Left lobe of liver (tissue), 2 donors: Measurements from ENCODE around the gene IL17RE. TPM values are rescaled to one million over a fixed set of nuclear protein-coding genes. Genes with fewer than 3 reads are reported as not detected.
"Not testable (repeated sequence)": the region's sequence is repeated elsewhere in the genome, so short reads cannot be mapped to it uniquely, and the experiment has no call there.

Experiments used
- ATAC-seq: fragments of 200-7000 bp; cut with Tn5 transposase; one replicate; pipeline ENCODE4 v1.9.1; 2020; ENCODE audit warnings: mild to moderate bottlenecking, moderate library complexity
- DNase-seq: peaks from one replicate; pipeline ENCODE4 v3.0.0-alpha.2; 2020; ENCODE audit warnings: low spot score
- total RNA-seq: library from RNA; stranded (reverse); gene quantifications from one replicate; pipeline ENCODE4 v1.2.1, GENCODE V29; 2021
- donor health status: DM: no; HTN: no; CAD: no; lungs with moderate emphysema.
- donor health status: DM: no; HTN: yes; CAD: no.

IL17RE gene
- total RNA-seq, 1 donor from 2014 or later: 2.5 TPM

DNA sequence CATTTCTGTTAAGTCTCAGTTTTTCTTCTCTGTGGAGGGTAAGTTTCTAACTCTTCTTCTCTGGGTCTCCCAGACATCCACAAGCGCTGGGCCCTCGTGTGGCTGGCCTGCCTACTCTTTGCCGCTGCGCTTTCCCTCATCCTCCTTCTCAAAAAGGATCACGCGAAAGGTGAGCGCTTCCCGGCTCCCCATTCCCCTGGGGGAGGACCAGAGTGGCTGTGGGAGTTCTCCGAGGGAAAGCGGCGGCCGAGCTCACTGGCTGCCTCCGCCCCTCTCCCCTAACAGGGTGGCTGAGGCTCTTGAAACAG, 29.8 kb downstream of the IL17RE start:
- DNase-seq: no peak
- ATAC-seq: no peak

DNA sequence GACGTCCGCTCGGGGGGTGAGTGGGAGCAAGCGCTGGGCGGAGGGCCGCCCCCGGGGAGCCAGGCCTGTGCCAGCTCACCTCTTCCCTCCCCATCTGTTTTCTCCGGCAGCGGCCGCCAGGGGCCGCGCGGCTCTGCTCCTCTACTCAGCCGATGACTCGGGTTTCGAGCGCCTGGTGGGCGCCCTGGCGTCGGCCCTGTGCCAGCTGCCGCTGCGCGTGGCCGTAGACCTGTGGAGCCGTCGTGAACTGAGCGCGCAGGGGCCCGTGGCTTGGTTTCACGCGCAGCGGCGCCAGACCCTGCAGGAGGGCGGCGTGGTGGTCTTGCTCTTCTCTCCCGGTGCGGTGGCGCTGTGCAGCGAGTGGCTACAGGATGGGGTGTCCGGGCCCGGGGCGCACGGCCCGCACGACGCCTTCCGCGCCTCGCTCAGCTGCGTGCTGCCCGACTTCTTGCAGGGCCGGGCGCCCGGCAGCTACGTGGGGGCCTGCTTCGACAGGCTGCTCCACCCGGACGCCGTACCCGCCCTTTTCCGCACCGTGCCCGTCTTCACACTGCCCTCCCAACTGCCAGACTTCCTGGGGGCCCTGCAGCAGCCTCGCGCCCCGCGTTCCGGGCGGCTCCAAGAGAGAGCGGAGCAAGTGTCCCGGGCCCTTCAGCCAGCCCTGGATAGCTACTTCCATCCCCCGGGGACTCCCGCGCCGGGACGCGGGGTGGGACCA, 30.4 kb downstream of the IL17RE start:
- DNase-seq: peak; percentile 81
- ATAC-seq: peak; percentile 77

DNA sequence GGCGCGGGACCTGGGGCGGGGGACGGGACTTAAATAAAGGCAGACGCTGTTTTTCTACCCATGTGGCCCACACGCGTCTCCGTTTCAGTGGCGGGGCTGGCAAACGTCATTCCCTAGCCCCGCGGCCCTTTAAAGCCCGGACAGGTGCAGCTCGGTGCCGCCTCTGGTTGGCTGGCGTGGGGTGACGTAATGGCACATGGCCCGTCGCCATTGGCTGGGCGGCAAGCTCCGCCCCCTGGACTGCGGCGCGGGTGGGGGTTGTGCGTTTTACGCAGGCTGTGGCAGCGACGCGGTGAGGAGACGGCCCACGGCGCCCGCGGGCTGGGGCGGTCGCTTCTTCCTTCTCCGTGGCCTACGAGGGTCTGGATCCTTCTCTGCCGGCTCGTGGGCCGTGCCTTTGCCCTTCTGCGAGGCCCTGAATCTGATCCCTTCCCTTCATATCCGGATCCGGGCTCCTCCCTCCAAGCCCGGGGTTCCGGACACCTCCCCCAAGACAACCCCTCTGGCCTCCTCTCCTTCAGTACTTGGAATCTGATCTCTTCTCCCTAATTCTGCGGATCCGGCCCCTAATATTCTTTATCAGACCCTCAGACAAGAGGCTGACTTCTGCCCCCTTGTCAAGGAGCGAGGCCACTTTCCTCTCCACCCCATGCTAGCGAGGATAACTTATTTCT, 31.1 kb downstream of the IL17RE start, which contains the start of gene CRELD1:
CRELD1 (plus strand) TSS at position 274 of the 674 bp plus-strand sequence. CDS start 605 bp downstream, outside the sequence.
- DNase-seq: peak; percentile 98
- ATAC-seq: peak; percentile 89

DNA sequence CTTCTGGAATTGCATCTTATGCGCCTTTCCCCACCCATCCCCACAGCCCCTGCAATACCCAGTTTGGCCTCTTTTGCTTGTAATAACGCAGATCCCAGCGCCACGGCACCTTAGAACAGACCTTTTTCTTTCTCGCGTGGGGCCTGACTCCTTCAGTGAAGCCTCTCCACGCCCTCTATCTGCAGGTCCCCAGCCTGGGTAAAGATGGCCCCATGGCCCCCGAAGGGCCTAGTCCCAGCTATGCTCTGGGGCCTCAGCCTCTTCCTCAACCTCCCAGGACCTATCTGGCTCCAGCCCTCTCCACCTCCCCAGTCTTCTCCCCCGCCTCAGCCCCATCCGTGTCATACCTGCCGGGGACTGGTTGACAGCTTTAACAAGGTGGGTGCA, 31.6 kb downstream of the IL17RE start:
- DNase-seq (no peak), ATAC-seq (no peak)

DNA sequence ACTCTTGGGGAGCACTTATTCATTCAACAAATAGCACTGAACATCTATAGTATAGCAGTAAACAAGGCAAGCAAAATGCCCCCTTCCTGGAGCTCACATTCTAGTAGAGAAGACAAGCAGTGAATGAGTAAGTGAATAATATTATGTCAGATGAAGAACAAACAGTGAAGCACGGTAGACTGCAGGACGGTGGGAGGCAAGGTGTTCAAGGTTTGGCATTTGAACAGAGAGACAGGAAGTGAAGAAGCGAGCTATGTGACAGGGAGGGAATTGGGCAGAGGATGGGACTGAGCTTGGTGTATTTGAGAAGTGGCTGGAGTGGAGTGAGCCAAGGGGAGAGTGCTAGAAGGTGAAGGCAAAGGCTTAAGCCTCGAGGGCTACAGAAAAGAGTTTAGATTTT, 32.3 kb downstream of the IL17RE start:
- ATAC-seq (no peak), DNase-seq (no peak)

DNA sequence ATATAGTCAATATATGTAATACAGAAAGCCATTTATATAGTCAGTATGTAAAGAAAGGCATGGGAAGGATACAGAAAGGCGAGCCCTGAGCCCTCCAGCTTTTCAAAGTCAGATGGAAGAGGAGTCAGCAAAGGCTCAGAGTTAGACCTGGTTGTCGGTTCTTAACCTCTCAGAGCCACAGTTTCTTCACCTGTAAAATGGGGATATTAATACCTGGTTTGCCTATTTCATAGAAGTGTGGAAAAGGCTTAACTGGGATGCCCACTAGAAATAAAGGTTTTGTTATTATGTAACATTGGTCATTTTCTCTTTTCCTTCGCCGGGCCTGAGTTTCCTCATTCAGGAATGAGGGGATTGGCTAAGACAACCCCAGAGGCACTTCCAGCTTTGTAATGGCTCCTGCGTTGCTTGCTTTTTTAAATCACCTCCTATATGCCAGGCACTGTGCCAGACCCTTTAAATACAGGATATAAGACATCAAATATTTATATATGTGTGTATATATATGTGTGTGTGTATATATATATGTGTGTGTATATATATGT, 33.4 kb downstream of the IL17RE start:
- no peak for DNase-seq
- ATAC-seq: no peak

DNA sequence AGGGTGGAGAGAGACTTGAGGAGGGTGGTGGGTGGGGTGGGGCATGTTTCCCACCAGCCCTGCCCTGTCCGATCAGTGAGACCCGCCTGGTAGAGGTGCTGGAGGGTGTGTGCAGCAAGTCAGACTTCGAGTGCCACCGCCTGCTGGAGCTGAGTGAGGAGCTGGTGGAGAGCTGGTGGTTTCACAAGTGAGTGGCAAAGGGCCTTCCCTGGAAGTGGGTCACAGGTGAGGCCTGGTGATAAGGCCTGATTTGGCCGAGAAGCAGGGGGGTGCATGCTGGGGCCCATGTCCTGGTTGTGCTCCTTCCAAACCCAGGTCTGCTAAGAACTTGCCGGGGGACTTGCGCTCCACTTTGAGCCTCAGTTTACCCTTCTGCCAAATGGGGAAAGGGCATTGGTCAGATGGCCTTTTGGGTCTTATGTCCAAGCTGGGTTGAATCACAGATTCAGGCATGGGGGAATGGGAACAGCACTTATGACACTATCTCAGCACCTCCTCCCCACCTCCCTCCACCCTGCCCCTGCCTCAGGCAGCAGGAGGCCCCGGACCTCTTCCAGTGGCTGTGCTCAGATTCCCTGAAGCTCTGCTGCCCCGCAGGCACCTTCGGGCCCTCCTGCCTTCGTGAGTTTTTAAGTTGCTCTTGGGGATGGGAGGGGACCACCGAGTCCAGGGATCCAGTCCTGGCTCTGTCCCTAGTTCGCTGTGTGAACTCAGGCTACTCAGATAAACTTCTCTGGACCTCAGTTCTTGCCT, 35.0 kb downstream of the IL17RE start:
- DNase-seq (no peak), ATAC-seq (no peak)

DNA sequence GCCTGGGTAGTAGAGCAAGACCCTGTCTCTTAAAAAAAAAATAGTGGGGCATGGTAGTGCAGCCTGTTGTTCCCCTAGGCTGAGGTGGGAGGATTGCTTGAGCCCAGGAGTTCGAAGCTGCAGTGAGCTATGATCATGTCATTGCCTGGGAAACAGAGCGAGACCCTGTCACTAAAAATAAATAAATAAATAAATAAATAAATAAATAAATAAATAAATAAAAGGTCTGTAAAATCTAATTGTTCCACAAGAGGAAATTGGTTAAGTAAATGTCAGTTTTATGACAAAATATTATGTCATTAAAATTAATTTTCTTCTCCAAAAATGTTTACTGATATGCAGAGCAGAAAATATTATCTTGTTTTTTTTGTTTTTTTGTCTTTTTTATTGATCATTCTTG, 36.3 kb downstream of the IL17RE start:
- ATAC-seq (no peak), DNase-seq (no peak)

DNA sequence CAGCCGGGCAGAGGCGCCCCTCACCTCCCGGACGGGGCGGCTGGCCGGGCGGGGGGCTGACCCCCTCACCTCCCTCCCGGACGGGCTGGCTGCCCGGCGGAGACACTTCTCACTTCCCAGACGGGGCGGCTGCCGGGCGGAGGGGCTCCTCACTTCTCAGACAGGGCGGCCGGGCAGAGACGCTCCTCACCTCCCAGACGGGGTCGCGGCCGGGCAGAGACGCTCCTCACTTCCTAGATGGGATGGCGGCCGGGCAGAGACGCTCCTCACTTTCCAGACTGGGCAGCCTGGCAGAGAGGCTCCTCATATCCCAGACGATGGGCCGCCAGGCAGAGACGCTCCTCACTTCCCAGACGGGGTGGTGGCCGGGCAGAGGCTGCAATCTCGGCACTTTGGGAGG, 37.3 kb downstream of the IL17RE start:
- not testable (repeated sequence) for DNase-seq

DNA sequence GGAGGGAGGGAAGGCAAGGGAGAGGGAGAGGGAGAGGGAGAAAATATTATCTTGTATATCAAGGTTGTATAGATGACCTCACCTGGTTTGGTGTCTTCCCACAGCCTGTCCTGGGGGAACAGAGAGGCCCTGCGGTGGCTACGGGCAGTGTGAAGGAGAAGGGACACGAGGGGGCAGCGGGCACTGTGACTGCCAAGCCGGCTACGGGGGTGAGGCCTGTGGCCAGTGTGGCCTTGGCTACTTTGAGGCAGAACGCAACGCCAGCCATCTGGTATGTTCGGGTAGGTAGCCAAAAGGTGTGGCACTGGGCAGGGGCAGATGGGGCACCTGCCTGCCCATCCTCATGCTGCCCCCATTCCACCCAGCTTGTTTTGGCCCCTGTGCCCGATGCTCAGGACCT, 38.1 kb downstream of the IL17RE start:
- no peak for ATAC-seq
- no peak for DNase-seq

More for the DNA sequence above, 37.3 kb downstream of the IL17RE start:
- ATAC-seq: not testable (repeated sequence)

DNA sequence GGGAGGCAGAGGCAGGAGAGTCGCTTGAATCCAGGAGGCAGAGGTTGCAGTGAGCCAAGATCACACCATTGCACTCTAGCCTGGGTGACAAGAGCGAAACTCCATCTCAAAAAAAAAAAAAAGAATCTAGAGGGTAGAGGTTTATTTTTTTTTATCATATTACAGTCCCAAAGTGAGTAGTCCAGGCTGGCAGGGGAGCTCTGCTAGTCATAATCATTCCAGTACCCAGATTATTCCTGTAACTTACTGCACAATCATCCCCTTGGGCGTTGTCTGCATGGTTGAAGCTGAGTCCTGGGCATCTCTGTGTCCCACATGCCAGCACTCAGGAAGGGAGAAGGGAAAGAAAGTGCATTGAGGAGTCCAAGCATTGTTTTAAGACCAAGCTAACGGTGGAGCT, 39.5 kb downstream of the IL17RE start:
- ATAC-seq (no peak), DNase-seq (no peak)

DNA sequence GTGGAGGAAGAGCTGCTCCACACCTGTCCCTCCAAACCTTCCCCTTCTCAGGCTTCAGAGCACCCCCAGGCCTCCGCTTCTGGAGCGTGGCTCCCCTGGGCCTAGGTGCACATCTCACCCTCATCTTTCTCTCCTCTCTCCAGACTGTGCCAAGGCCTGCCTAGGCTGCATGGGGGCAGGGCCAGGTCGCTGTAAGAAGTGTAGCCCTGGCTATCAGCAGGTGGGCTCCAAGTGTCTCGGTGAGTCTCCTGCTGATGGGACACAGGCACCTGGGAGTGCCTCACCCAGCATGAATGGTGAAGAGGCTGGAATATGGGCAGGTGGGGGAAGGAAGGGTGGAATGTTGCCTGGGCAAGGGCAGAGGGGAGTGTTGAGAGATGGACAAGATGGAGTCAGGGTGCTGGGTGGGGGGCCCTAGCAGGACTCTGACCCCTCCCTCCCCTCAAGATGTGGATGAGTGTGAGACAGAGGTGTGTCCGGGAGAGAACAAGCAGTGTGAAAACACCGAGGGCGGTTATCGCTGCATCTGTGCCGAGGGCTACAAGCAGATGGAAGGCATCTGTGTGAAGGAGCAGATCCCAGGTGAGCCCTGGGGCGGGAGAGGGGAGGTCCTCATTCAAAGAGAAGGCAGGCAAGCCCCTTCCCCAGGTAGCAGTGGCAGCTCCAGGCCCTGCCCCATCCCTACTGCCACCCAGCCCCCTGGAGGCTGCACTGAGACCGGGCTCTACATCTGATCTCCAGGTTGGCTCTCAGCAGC, 40.5 kb downstream of the IL17RE start:
- ATAC-seq: no peak
- no peak for DNase-seq

DNA sequence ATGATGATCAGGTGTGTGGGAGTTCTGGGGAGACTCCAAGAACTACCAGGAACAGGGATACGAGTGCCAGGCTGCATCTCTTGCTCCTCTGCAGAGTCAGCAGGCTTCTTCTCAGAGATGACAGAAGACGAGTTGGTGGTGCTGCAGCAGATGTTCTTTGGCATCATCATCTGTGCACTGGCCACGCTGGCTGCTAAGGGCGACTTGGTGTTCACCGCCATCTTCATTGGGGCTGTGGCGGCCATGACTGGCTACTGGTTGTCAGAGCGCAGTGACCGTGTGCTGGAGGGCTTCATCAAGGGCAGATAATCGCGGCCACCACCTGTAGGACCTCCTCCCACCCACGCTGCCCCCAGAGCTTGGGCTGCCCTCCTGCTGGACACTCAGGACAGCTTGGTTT, 41.6 kb downstream of the IL17RE start:
- ATAC-seq (no peak), DNase-seq (no peak)

DNA sequence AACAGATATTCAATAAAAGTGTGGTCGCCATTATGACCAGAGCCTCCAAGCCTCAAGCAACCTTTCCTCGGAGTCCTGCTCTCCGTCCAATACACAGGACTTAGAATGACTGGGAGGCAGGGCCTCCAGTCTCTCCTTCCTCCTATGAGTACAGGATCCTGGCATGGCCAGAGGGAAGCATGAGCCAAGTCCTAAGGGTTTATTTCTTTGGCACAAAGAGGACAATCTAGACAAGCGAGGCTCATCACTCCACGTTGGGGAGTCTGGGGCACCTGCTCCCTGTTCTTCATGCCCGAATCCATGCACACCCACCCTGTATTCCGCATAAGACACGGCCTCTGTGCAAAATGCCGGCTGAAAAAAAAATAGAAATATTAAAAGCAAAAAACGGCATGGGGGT, 42.7 kb downstream of the IL17RE start:
- no peak for ATAC-seq
- no peak for DNase-seq

DNA sequence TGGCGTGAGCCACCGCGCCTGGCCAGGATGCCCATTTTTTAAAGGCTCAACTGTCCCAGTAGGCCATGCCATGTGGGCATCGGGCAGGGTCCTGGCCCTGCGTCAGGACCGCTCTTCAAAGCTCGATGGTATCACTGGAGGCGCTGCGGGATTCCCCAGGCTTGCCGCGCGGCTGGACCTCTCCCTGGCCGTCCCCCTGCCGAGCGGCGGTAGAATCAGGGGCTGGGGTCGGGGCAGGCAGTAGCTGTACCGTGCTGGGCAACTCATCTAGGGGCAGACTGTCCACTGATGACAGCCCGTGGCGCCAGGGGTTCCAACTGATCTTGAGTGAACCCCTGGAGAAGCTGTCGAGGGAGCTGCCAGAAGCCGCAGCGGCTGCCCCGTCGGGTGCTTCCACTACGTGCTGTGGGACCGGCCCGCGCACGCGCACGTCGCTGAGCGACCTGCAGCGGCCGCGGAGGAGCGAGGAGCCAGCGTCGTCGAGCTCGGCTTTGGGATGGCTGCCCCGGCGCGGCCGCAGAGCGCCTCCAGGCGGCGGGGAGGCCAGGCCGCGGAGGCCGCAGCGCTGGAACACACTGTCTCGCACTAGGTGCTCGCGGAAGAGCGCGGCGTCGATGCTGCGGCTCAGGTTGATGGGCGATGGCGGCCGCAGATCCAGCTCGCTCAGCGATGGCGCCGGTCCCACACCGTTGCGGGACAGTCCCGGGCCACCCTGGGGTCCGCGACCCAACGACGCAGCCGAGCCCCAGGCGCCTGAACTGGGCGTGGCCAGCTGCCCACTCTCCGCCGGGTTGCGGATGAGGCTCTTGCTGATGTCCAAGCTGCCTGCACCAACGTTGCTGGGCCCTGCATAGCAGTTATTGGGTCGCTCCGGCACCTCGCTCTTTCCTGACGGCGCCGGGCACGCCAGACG, 43.7 kb downstream of the IL17RE start:
- ATAC-seq: peak; percentile 88

DNA sequence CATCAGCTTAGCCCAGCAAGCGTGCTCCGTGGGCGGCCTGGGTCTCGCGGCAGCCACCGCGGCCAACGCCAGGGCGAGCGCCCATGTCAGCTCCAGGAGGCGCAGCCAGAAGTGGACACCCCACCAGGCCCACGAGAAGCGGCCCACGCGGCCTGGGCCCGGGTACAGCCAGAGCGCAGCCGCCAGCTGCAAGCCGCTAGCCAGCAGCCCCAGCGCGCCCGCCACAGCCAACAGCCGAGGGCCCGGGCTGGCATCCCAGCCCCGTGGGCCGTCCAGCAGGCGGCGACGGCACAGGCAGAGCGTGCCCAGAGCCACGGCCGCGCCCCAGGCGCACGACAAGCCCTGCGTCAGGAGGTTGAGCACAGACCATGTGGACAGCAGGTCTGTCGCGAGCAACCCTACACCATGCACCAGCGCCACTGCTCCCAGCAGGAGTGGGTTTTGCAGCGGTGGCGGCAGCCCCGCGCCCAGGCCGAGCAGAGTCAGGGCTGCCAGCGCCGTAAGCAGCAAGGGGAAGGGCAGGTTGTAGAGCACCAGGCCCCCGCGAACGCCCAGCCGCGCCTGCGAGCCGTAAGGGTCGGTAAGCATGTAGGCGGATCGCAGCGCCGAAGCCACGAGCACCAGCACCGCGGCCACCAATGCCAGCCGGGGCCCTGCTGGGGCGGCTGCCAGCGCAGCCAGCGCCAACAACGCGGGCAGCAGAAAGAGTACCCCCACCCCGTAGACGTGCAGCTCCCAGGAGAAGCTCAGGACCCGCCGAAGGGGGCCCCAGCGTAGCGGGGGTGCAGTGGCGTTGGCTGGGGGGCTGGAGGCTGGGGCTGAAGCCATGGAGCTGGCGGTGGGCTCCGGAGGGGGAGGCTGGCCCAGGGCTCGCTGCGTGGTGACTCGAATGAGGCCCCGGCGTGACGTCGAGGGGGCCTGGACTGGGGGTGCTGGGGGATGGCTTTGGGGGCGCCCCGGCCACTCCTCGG, 44.7 kb downstream of the IL17RE start:
- ATAC-seq: peak; percentile 89
- peak; percentile 84 for DNase-seq

More for the DNA sequence above, 43.7 kb downstream of the IL17RE start:
- peak; percentile 85 for DNase-seq

DNA sequence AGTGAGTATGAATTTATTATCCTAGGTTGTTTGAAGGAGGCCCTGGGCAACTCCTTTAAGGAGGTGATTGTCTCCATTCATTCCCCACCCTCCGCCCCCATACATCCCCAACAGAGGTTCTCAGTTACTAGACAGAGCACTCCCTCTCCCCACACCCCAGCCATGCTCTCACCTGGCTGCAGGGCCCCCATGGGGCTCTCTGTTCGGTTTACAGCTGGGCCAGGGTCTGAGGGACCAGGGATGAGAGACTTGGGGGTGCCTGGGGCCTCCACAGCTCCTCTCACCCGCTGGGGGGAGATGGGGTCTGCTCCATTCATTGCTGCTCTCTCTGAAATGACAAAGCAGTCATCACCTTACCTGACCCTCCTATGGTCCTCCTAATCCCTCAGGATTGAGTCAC, 45.9 kb downstream of the IL17RE start:
- ATAC-seq: no peak

DNA sequence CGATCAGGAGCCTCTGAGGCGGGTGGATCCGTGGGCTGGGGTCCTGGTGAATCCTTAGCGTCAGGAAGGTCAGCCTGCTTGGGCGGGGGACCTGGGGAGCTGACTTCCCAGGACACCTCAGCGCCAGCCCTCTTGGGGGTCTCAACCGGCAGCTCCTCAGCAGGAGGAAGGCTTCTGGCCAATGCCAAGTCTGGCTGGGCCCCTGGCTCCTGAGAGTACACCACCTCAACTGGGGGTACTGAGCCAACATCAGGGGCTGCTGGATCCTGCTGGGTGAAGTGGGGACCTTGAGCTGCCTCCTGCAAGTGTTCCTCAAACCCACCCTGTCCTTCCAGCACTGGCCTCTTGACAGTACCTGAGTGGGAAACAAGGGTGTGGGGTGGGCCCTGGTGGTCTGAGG, 46.5 kb downstream of the IL17RE start:
- ATAC-seq: no peak
- DNase-seq: no peak

More for the DNA sequence above, 45.9 kb downstream of the IL17RE start:
- DNase-seq: no peak

DNA sequence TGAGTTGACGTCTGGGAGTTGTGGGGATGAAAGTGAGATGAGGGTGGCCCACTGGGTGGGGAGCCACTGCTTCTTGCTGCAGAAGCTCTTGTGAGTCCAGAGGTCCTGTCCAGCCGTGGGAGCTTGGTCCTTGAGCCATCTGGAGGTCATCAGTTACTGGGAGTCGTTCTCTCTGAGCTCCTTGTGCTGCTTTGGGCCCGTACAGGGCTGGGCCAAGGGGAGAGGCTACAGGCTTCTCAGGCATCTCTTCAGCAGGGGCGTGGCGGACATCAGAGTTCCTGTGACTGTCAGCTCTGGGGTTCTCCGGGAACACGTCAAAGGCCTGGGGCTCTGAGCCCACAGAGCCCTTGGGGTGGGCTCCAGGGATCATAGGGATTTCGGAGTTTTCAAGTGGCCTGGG, 47.0 kb downstream of the IL17RE start:
- ATAC-seq (no peak), DNase-seq (no peak)
